AG09319 (cell line): ENCODE data around the gene PLA2G10.

Experiments used
- DNase-seq: peaks from one replicate; pipeline ENCODE4 v3.0.0-alpha.2; 2010; ENCODE audit warnings: low read depth; ENCODE audit errors: extremely low read depth
- CTCF ChIP-seq: IDR thresholded peaks from 2 replicates; pipeline ENCODE4 v1.5.1; 2011; ENCODE audit warnings: low read depth, mild to moderate bottlenecking, inconsistent platforms, low read length, moderate library complexity

PLA2G10 gene

GRCh38 chr16:14629612-14629918, 64.5 kb downstream of the PLA2G10 start:
- TF ChIP-seq CTCF: no peak
- no peak for DNase-seq

- TF ChIP-seq CTCF: no peak
Measured at GRCh38 chr16:14628806-14629611, 65.1 kb downstream of the PLA2G10 start.

GRCh38 chr16:14627078-14627477, 67.0 kb downstream of the PLA2G10 start:
- no peak for TF ChIP-seq CTCF
- no peak for DNase-seq

More at GRCh38 chr16:14628806-14629611, 65.1 kb downstream of the PLA2G10 start:
- DNase-seq: no peak
